Measurements from ENCODE around the gene ABLIM2. TPM values are rescaled to one million over a fixed set of nuclear protein-coding genes. Genes with fewer than 3 reads are reported as not detected.

The ABLIM2 gene
- total RNA-seq, 1 experiment from 2014 or later = 6.1 TPM

DNA sequence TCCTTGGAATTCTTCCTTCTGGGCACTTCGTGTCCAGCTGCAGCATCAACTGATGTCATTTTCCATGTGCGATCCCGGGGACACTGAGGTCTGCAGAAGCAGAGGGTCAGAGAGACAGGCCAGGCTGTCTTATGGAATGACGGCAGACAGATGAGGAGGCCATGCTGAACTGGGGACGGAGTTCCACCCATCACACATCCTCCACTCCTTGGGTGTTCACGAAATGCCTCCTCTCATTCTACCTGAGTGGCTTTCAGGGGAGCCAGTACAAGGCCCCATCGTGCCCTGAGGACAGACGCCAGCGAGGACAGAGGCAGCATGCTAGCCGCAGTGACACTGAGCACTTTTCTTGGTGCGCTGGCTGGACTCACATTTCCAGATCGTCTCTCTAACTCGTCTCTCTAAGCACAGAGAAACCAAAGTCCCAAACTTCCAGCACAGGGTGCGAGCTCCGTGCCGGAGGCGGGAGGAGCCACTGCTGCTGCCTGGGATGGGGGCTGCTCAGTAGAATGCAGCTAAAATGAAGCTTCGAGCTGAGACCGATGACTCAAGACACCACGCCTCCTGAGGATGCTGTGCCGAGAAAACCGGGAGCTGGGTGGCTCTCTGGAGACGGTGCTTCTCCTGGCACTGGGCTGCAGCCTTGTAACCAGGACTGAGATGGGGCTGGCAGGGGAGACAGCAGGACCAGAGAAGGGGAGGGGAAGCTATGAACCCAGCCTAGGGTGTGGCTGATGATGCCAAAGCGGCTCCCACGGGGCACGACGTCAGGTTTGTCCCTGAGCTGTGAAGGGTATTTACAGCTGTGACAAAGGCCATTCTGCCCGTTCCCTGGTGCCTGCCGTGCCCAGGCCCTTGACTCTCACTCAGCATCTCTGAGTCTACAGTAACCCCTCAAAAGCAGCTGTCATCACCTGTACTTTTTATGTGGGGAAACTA is 8.2 kb downstream of the ABLIM2 start:
- ChIA-PET CTCF (interaction anchor here (1.5 kb wide), 1 partner anchor 26 kb away, joined by 3 read pairs; no protein-coding TSS in a partner anchor), RAD21 (ENCODE audit: low non-redundant PET in 1 of 2, low total read pairs in 2 of 2, uncharacterized antibody in 2 of 2, unreplicated experiment in 2 of 2) (no interaction called here), POLR2A (no interaction called here)
- DNase-seq (ENCODE audit: low read depth, low spot score) (no peak), ATAC-seq (no peak)
- Histone ChIP-seq H3K79me2 (ENCODE audit: insufficient read depth, low read length) (no peaks in the 10 kb centered on the region), H3K4me1 (ENCODE audit: control insufficient read depth in 1 of 2, insufficient read depth in 2 of 2, low read length in 2 of 2) (peaks cover 4 to 8% of the 10 kb centered on the region in 2 experiments), H3K4me3 (replicated peaks in 1 of 2; ENCODE audit: low read depth in 1 of 2, low read length in 2 of 2) (no peak overlapping the region), H3K27me3 (ENCODE audit: insufficient read depth, low read length) (no peaks in the 10 kb centered on the region), H3K27ac (ENCODE audit: low read depth, low read length) (no peak overlapping the region), H3K4me2 (ENCODE audit: low read length) (no peak overlapping the region), H3K9ac (ENCODE audit: low read length) (no peak overlapping the region), H3K9me2 (ENCODE audit: insufficient read depth) (no peaks in the 10 kb centered on the region), H3K36me3 (ENCODE audit: control insufficient read depth in 1 of 2, insufficient read depth in 2 of 2, low read length in 2 of 2) (no peaks in the 10 kb centered on the region), H4K20me1 (ENCODE audit: insufficient read depth) (no peaks in the 10 kb centered on the region), H2AFZ (ENCODE audit: low read depth, low read length, poor library complexity, severe bottlenecking) (no peak overlapping the region), H3K9me3 (ENCODE audit: control insufficient read depth in 1 of 2, insufficient read depth in 1 of 2, low read depth in 1 of 2, low read length in 2 of 2) (no peaks in the 10 kb centered on the region)
- intact Hi-C loops (cut with micrococcal nuclease) = no loop called here
- no TSS peak for BruUV-seq (replicated peaks)
- no peak for TF ChIP-seq SP1 (IDR thresholded peaks at IDR 0.05; ENCODE audit: low read depth)
- TF ChIP-seq, protein P1, sequence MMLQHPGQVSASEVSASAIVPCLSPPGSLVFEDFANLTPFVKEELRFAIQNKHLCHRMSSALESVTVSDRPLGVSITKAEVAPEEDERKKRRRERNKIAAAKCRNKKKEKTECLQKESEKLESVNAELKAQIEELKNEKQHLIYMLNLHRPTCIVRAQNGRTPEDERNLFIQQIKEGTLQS (IDR thresholded peaks at IDR 0.05) = no peak
- no peak for TF ChIP-seq RAD21 (IDR thresholded peaks at IDR 0.05; ENCODE audit: low read depth)
- no peak for TF ChIP-seq ZNF274 (IDR thresholded peaks at IDR 0.05; ENCODE audit: low read depth, low read length)
- no peak for TF ChIP-seq ELF1 (IDR thresholded peaks at IDR 0.05; ENCODE audit: borderline replicate concordance, low read depth)
- TF ChIP-seq CBX3 (IDR thresholded peaks at IDR 0.05; ENCODE audit: low read depth) = no peak
- TF ChIP-seq ZFX (IDR thresholded peaks at IDR 0.05) = no peak
- no peak for TF ChIP-seq YY1 (IDR thresholded peaks at IDR 0.05; ENCODE audit: extremely low read depth, insufficient replicate concordance, low read depth, low read length)
- TF ChIP-seq, protein P2, sequence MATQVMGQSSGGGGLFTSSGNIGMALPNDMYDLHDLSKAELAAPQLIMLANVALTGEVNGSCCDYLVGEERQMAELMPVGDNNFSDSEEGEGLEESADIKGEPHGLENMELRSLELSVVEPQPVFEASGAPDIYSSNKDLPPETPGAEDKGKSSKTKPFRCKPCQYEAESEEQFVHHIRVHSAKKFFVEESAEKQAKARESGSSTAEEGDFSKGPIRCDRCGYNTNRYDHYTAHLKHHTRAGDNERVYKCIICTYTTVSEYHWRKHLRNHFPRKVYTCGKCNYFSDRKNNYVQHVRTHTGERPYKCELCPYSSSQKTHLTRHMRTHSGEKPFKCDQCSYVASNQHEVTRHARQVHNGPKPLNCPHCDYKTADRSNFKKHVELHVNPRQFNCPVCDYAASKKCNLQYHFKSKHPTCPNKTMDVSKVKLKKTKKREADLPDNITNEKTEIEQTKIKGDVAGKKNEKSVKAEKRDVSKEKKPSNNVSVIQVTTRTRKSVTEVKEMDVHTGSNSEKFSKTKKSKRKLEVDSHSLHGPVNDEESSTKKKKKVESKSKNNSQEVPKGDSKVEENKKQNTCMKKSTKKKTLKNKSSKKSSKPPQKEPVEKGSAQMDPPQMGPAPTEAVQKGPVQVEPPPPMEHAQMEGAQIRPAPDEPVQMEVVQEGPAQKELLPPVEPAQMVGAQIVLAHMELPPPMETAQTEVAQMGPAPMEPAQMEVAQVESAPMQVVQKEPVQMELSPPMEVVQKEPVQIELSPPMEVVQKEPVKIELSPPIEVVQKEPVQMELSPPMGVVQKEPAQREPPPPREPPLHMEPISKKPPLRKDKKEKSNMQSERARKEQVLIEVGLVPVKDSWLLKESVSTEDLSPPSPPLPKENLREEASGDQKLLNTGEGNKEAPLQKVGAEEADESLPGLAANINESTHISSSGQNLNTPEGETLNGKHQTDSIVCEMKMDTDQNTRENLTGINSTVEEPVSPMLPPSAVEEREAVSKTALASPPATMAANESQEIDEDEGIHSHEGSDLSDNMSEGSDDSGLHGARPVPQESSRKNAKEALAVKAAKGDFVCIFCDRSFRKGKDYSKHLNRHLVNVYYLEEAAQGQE (IDR thresholded peaks at IDR 0.05; ENCODE audit: low read depth) = no peak
- TF ChIP-seq JUND (IDR thresholded peaks at IDR 0.05) = no peak
- TF ChIP-seq EZH2phosphoT487 (IDR thresholded peaks at IDR 0.05; ENCODE audit: borderline replicate concordance) = no peak
- TF ChIP-seq CEBPB (IDR thresholded peaks at IDR 0.05; ENCODE audit: low read depth) = no peak
- no peak for TF ChIP-seq TCF7L2 (IDR thresholded peaks at IDR 0.05; ENCODE audit: borderline replicate concordance, extremely low read depth, insufficient read depth, insufficient read length)
- no peak for TF ChIP-seq FOSL1 (IDR thresholded peaks at IDR 0.05; ENCODE audit: low read depth)
- no peak for TF ChIP-seq EZH2 (IDR thresholded peaks at IDR 0.05)
- TF ChIP-seq, protein P3, sequence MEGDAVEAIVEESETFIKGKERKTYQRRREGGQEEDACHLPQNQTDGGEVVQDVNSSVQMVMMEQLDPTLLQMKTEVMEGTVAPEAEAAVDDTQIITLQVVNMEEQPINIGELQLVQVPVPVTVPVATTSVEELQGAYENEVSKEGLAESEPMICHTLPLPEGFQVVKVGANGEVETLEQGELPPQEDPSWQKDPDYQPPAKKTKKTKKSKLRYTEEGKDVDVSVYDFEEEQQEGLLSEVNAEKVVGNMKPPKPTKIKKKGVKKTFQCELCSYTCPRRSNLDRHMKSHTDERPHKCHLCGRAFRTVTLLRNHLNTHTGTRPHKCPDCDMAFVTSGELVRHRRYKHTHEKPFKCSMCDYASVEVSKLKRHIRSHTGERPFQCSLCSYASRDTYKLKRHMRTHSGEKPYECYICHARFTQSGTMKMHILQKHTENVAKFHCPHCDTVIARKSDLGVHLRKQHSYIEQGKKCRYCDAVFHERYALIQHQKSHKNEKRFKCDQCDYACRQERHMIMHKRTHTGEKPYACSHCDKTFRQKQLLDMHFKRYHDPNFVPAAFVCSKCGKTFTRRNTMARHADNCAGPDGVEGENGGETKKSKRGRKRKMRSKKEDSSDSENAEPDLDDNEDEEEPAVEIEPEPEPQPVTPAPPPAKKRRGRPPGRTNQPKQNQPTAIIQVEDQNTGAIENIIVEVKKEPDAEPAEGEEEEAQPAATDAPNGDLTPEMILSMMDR (IDR thresholded peaks at IDR 0.05 in 2 of 3, conservative IDR thresholded peaks at IDR 0.05 in 1 of 3; ENCODE audit: borderline replicate concordance in 1 of 3, insufficient read depth in 1 of 3, low read depth in 2 of 3, low read length in 2 of 3) = no peak
- TF ChIP-seq SIN3A (IDR thresholded peaks at IDR 0.05; ENCODE audit: low read depth) = no peak
- TF ChIP-seq, protein P4, sequence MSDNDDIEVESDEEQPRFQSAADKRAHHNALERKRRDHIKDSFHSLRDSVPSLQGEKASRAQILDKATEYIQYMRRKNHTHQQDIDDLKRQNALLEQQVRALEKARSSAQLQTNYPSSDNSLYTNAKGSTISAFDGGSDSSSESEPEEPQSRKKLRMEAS (IDR thresholded peaks at IDR 0.05) = no peak
